ENCODE data around the gene PPT1.
A peak's percentile ranks its signal among the peaks of the same experiment; 100 is the strongest.
"Not testable (repeated sequence)": the region's sequence is repeated elsewhere in the genome, so short reads cannot be mapped to it uniquely, and the experiment has no call there.

The PPT1 gene

DNA sequence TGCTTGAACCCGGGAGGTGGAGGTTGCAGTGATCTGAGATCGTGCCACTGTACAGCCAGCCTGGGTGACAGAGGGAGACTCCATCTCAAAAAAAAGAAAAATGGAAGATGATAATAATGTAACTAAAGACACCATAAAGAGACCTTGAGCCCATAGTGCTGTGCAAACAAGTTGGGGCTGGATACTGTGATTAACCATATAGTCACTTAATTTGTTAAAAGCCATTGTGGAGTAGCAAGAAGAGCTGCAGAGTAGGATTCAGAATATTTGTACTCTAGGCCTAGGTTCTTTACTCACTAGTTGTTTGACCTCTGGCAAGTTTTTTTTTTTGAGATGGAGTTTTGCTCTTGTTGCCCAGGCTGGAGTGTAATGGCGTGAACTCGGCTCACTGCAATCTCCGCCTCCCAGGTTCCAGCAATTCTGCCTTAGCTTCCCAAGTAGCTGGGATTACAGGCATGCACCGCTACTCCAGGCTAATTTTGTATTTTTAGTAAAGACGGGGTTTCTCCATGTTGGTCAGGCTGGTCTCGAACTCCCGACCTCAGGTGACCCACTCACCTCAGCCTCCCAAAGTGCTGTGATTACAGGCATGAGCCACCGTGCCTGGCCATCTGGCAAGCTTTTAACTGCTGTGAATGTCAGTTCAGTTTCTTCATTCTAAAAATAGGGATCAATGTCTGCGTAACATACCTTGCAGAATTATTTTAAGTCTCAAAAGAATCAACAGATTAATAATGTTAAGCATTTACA is 43.7 kb downstream of the PPT1 start:
- DNase-seq: no peak

DNA sequence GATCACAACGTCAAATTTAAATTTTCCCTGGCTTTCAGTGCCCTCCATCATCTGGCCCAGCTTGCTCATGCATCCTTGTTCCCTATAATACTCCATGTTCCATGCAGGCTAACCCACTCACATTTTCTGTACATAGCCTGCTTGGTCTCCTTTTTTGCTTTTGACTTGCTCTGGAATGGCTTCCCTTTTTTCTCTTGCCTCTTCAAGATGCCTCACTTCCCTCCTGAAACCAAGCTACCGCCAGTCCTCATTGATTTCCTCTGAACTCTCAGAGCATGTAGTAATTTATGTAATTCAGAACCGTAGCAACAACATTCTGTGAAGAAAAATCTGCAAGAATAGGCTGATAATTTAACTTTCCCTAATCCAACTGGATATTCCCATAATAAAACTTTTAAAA is 46.2 kb downstream of the PPT1 start:
- DNase-seq: no peak

DNA sequence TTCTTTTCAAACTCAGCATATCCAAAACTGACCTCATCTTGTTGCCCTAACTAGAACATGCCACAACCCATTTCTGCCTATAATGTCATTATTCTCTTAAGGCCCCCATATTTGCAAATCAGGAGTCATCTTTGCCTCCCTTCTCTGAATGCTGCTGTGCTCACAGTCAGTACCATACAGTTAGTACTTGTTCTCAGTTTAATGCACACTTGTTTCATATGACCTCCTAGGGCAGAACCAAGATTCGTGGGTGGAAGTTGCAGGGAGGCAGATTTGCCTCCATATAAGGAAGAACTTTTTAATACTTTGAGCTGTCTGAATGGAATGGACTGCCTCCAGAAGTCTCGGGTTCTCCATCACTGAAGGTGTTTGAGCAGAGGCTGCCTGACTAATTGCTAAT is 47.3 kb downstream of the PPT1 start:
- DNase-seq: no peak

DNA sequence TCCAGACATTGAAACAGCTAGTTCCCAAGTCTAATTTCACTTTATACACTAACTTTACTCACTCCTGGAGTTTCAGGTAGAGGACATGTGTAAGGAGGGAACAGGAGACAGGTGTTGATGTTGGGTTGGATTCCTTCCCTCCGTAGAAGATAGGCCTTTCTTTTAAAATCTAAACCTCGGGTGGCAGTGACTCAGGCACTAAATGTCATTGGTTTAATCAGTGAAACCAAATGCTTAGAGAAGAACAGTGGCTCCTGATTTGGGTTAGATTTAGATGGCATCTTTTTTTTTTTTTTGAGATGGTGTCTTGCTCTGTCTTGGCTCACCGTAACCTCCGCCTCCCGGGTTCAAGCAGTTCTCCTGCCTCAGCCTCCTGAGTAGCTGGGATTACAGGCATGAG is 49.3 kb downstream of the PPT1 start:
- no peak for DNase-seq

DNA sequence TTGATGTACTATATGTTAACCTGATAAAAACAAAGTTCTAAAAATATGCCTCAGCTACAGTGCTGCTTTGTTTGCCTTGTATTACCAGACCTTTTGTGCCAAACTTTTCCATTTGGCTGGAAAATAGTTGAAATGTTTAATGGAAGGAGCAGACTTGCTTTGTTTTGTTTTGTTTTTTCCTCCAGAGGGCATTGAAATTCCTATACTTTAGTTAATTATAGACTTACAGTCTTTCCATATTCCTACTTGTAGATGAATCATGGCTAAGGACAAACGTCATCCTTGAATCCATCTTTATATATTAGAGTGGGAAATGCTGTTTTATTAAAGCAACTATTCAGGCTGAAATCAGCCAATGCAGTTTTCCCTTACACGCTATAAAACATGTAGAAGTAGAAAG is 49.8 kb downstream of the PPT1 start:
- no peak for DNase-seq

- no peak for DNase-seq
Observed at GRCh38 chr1:40045766-40046165, 51.3 kb downstream of the PPT1 start.

DNA sequence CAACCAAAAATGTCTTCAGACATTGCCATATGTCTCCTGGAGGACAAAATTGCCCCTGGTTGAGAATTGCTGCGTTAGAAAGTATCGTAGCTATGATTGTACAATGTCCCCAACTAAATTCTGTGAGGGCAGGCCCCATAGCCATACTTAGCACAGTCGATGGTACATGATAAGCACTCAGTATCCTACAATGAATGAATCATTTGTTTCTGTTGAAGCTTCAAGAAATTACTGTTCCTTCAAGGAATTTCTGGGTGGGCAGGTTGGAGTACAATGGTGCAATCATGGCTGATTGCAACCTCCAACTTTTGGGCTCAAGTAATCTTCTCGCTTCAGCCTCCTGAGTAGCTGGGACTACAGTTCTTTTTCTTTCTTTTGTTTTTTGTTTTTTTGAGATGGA is 51.9 kb downstream of the PPT1 start:
- DNase-seq: no peak

- DNase-seq: no peak
Observed at GRCh38 chr1:40044110-40044509, 52.9 kb downstream of the PPT1 start.

GRCh38 chr1:40042341-40042740 is 54.7 kb downstream of the PPT1 start:
- DNase-seq: no peak

GRCh38 chr1:40041466-40041838 is 55.6 kb downstream of the PPT1 start:
- no peak for DNase-seq

DNA sequence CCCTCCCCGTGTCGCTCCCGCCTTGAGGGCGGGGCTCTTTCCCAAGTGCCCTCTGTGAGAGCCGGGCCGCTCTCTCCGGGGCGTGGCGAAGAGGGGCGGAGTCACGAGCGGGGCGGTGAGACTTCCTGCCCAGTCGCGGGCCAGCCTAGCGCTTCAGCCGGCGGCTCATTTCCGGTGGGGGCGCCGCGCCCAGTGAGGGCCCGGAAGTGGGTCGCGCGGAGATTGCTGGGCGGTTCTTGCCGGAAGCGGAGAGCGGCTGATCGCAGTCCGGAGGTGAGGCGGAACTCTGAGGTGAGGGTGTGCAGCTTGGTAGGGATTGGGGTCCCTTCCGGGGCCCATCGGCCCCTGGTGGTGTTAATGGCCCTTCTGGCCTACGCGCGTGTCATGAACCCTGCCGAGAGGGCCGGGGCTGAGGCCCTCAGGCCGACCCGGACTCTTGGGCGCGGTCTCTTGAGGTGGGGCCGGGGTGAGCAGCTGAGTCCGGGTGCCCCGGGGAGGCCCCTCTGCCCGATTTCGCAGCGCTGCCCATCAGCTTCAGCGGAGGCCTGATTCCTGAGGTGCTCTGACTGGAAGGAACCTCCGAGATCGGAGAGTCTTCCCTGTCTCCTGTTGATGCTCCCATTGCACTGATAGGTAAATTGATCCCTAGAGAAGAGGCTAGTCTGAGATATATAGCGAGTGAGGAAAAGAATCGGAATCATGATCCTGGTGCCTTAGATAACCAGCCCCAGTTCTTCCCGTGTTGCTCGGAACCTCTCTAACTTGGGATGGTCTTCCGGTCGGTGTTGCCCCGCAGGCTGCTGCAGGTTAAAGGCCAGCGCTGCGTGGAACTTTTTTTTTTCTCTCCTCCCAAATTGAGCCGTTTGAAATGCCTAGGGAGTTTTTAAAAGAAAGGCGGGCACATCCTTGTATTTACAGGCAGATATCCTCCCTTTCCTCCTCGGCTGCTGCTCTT is 56.3 kb downstream of the PPT1 start, which contains the start of gene CAP1:
TSS of gene CAP1 (plus strand) at position 219 of the 955 bp plus-strand sequence. CDS start 18,618 bp downstream, outside the sequence.
- DNase-seq: peak; percentile 100

- peak; percentile 99 for DNase-seq
Observed at GRCh38 chr1:40039757-40040510, 57.1 kb downstream of the PPT1 start.

DNA sequence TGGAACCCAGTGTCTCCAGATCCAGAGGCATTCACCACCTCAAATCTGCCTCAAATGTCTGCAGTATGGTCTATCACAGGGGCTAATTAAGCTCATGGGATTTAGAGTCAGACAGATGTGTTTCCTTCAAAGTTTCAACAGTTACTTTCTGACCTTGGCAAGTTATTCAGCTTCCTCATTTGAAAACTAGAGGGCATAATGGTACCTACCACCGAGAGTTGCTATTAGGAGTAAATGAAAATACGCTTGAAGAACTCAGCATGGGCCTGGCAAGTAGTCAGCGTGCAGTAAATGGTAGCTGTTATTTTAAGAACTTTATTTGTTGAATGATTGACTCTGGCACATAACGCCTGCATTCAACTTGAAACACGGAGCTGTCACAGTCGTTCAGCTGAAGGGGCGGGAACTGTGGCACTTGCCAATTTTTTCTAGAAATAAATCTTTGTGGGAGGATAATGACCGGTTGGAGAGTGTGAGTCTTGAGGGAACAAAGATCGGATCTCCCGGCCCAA is 57.8 kb downstream of the PPT1 start:
- peak; percentile 99 for DNase-seq

DNA sequence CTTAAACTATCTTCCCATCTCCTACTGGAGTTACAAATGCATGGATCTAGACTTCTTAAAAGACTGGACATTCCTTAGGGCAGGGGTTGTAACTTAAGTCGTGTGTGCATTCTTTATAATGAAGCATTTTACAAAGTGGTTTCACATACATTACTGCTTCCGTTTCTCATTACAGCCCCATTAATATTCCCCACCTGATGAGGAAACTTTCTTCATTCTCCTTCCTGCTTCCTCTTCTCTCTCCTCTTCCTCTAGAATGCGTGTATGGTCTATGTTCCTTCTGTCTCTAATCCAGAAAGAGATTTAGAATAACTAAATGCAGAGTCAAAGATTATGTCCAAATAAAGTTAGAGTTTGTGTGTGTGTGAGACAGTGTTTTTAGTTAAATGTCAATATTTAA is 58.4 kb downstream of the PPT1 start:
- DNase-seq: no peak

GRCh38 chr1:40037254-40037653 is 59.8 kb downstream of the PPT1 start:
- not testable (repeated sequence) for DNase-seq

GRCh38 chr1:40036574-40036973 is 60.5 kb downstream of the PPT1 start:
- no peak for DNase-seq

- DNase-seq: no peak
Observed at GRCh38 chr1:40034869-40035268, 62.2 kb downstream of the PPT1 start.

DNA sequence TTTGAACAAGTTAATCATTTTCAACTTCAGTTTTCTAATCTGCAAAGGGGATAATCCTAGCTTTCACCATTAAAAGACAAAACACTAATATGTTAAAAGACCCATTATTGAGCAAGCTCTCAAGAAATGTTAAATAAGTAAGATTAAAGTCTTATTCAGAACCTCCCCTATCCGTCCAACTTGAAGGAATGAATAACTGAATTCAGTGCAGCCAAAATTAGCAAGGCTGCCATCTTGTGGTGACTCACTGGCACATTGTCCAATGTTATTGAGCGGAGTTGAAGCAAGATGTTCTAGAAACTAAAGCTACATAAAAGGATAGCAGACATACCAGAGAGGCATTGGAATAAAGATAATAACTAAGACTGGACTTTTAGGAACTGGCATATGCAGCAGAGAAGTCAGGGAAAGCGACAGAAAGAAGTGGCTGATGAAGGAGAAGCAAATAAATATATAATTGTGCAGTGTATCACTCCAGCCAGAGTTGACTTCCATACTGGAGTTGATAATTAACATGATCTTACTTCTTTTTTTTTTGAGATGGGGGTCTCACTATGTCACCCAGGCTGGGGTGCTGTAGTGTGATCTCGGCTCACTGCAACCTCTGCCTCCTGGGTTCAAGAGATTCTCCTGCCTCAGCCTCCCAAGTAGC is 64.7 kb downstream of the PPT1 start:
- DNase-seq: peak; percentile 93

DNA sequence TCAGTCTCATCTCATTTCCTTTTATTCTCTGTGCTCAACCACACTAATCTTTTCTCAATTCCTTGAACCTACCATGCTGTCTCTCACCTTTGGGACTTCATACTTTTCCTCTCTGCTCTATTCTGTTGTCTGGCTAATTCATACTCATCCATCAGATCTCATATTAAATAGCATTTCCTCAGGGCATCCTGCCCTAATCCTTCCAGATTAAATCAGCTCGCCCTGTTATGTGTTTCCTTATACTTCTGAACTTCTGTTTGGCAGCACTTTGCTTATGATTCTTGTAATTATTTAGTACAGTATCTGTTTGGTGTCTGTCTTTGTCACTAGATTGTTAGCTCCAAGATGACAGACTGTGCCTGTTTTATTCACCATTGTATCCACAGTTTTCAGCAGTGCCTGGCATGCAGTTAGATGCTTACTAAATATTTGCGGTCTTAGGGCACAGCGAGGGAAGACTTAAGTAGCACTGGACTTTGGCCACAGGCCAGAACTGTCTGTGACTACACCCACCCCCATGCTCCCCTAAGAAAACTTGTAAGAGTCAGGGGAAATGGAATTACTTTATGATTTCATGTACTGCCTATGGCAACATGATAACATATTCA is 66.4 kb downstream of the PPT1 start:
- no peak for DNase-seq

DNA sequence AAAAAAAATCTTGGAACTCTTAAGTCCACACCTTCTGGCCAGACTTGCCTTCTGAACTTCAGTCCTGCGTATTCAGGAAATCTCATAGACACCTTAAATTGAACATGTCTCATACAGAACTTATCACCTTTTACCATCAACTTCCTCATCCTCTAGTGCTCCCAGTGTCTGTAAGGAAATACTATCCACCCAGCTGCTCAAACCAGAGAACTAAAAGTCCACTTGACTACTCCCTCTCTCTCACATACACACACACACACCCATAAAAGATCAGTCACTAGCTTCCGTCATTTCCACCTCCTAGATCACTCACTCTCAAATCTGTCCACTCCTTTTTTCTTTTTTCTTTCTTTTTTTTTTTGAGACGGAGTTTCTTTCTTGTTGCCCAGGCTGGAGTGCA is 67.4 kb downstream of the PPT1 start:
- no peak for DNase-seq

GRCh38 chr1:40027647-40028046 is 69.4 kb downstream of the PPT1 start:
- no peak for DNase-seq

DNA sequence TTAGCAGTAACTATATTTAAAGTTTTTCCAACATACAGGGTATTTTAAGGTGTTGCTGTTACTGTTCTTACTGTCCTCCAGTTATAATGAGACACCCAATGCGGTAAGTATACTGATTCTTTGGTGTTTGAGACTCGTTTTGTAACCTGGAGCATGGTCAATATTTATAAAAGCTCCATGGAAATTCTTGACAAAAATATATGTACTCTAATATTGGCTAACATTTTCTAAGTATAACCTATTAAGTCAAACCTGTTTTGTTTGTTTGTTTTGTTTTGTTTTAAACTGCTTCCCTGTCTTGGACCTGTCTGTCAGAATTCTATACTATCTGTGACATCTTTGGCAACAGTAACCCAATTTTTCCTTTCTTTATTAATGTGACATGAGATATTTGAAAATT is 72.4 kb downstream of the PPT1 start:
- DNase-seq: no peak

All from NCI-H2029 treated with DMSO at 0.1 percent for 48 hours (cell line).